ENCODE measurements around the gene DNAJB8.

DNA sequence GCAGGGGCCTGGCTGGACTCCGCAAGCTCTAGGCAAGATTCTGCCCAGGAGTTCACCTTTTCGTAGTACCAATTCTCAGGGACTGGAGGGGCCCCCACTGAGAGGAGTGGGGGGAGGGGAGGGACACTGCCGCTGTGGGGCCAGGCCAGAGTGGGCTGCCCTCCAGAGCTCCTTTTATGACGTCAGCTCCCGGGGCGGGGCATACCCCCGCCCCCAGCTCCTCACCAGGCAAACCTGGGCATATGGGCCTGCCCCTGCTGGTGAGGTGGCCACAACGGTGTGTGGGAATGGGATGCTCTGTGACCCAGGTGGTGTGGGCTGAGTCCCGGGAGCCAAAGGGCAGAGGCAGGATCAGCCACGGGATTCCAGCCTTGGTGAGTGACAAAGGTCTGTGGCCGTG, 3.3 kb downstream of the DNAJB8 start:
- TF ChIP-seq, protein P1, sequence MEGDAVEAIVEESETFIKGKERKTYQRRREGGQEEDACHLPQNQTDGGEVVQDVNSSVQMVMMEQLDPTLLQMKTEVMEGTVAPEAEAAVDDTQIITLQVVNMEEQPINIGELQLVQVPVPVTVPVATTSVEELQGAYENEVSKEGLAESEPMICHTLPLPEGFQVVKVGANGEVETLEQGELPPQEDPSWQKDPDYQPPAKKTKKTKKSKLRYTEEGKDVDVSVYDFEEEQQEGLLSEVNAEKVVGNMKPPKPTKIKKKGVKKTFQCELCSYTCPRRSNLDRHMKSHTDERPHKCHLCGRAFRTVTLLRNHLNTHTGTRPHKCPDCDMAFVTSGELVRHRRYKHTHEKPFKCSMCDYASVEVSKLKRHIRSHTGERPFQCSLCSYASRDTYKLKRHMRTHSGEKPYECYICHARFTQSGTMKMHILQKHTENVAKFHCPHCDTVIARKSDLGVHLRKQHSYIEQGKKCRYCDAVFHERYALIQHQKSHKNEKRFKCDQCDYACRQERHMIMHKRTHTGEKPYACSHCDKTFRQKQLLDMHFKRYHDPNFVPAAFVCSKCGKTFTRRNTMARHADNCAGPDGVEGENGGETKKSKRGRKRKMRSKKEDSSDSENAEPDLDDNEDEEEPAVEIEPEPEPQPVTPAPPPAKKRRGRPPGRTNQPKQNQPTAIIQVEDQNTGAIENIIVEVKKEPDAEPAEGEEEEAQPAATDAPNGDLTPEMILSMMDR (IDR thresholded peaks at IDR 0.05), result no peak
- TF ChIP-seq POLR2A (IDR thresholded peaks at IDR 0.05), result no peak
- no peak for TF ChIP-seq EP300 (IDR thresholded peaks at IDR 0.05)
